ENCODE measurements around the gene SIGMAR1.

Gene SIGMAR1

GRCh38 chr9:34600908-34601307, 36.7 kb downstream of the SIGMAR1 start:
- DNase-seq: no peak

GRCh38 chr9:34599546-34599945, 38.0 kb downstream of the SIGMAR1 start:
- no peak for DNase-seq

GRCh38 chr9:34594177-34594576, 43.4 kb downstream of the SIGMAR1 start:
- no peak for DNase-seq

DNA sequence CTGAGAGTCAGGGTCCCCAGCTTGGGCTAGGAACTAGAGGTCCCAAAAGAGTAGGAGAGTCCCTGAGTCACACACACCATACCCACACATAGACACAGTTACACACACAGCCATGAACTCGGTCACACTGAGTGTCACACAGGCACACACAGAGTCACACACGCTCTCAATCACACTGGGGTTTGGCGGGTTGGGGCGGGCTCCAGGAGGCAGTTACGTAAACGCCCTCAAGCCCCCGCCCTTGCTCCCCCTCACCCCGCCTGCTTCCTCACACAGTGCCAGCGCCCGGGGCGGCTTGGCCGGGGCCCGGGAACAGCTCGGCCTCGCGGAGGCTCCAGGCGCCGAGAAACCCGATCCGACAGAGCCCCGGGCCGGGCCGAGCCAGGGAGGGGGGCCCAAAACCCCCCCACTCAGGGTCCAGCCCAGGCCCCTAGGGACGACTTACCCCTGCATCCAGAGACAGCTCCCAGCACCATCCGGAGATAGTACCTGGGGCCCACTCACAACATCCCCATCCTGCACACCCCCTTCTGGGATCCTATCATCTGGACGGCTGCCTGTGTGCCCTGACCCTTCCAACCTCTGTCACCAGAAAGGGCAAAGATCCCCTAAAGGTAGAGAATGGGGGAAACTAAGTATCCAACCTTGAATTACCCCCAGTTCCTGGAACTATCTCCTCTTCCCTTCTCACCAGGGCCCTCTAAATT, 44.5 kb downstream of the SIGMAR1 start:
- no peak for DNase-seq

GRCh38 chr9:34591917-34592866, 45.4 kb downstream of the SIGMAR1 start:
- DNase-seq: no peak

DNA sequence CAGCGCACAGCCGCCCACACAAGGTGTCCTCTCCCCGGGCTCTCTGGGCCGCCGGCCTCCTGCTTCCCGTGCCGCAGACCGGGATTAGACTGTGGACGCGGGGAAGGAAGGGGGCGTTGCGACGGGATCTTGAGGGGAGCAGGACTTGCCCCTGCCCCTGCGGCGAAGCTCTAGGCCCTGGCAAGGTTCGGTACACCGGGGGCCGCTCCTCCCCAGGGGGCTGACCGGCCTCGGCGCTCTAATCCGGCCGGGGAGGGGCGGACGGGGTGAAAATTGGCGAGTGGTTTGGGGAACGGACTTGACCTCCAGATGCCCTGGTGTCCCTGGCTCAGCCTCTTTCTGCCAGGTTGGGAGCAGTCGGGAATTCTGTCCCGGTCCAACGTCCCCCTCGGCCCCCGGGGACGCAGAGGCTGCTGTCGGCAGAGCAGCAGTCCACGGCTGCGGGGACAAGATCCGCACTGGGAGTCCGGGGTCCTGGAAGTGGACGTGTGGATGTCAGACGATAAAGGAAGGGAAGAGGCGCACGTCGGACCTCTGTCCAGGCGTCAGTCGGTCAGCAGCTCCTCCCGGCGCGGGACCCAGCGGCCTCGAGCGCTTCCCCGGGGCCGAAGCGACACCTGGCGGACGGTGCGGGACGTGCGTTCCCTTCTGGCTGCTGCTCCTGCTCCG, 46.2 kb downstream of the SIGMAR1 start:
- DNase-seq: peak; percentile 80

DNA sequence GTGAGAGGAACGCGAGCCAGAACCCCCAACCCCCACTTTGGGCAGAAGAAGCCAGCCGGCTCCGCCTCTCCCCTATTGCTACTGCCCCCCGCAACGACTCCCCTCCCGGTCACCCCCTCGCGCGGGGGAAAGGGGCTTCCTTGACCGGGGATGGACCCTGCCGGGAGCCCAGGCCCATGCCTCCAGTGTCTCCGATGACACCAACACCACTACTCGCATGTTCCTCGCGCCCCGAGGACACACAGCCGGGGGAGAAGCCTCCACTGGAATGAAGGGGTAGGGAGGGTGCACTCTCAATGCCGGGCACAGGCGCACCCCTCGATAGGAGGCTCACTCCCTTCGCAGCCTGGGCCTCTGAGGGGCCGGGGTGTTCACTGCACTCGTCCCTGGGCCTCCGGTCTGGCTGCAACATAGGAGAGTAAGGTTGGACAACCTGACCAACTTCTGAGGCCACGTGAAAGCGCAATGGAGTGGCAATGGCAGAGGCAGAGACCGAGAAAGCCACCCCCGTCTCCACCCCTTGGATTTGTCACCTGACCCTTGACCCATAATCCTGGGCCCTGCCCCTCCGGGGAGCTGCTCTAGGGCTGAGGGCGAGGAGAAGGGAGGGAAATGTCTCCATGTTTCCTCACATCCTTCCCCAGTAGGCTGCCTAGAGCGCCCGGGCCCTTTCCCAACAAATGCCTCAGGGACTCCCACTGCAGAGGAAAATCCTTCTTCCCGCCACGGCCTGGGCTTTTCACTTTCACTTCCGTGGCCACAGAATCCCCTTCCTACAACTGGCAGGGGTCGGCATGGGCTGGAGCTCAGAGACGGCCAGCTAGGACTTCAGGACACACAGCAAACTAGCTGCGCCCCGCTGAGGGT, 47.0 kb downstream of the SIGMAR1 start:
- DNase-seq: no peak

DNA sequence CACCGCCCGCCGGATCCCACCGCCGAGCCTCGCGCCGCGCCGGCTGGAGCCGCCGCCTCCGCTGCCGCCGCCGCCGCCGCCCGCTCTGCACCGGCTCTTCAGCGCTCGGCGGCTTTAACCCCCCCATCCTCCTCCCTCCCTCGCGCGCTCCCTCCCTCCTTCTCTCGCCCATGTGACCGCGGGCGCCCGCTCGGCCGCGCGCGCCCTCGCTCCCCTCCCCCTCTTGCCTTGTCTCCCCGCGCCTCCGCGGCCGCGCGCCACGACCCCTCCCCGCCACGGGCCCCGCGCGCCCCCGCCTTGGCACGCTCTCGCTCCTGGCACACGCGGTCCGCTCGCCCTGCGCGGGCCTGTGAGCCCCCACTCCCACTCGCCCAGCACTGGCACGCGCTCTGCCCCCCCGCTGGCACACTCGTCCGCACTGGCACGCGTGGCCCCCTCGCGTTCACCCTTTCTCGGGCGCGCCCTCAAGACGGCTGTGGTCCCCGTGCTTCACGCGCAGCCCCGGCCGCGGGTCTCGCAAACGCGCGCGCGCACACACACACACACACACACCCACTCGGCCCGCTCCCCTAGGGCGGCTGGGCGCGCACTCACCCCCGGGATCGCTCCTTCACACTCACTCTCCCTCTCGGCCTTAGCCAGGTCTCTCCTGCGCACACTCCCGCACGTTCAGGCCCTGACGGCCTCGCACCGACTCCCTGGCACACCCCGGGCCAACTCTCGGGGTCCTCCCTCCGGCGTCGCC, 47.8 kb downstream of the SIGMAR1 start, which contains the start of gene CNTFR:
Gene CNTFR (minus strand): TSS at position 89 of the 745 bp plus-strand sequence. CDS start 20,743 bp downstream, outside the sequence.
- no peak for DNase-seq

DNA sequence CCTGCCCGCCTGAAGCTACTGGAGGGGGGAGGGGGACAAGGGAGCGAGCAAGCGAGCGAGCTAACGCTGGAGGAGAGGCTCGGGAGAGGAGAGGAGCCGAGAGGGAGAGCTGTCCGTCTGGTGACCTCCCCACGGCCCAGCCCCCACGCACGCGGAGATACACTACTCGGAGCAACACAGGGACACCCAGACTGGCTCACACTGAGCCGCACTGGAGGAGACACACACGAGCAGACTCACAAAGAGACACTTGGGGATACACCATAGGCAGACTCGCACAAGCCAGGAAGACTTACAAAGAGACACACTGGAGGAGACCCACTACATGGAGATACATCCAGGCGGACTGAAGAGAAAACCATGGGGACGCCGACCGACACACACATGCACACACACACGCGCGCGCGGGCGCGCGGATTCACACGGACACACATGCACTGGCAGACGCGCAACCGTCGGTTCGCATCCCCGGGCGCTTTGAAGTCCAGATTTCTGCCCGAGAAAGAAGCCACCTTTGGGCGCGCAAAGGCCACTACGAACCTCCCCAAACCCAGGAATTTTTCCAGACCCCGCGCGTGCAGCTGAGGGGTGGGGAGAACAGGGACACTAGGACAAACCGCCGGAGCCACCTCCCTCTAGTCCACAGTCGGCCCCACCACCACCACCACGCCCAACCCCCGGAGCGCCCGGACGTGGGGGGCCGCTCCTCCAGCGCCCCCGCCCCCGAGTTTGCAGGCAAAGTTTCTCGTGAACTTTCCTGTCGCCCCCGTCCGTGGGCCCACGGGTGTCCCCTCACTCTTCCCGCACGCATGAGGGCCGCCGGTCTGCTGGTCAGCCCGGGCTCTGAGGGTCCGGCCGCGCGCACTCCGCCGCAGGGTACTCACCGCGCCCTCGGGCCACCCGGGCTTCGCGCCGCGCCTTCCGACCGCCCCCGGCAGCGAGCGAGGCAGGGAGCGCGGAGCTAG, 48.6 kb downstream of the SIGMAR1 start:
- DNase-seq: no peak

DNA sequence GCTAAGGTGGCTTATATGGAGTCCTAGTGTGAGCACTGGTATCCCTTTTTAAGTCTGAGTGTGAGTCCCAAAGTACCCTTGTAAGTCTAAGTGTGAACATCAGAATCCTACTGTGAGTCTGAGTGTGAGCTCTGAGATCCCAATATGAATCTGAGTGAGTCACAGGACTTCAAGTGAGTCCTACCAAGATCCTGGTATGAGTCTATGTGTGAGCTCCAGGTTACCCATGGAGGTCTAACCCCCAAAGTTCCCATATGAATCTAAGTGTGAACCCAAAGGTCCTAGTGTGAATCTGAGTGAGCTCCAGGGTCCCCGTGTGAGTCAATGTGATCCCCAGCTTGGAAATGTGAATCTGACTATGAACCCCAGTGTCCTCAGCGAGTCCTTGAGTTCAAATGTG, 50.3 kb downstream of the SIGMAR1 start:
- no peak for DNase-seq

- DNase-seq: no peak
These were observed 51.5 kb downstream of the SIGMAR1 start for GRCh38 chr9:34585946-34586669.

GRCh38 chr9:34584970-34585369, 52.6 kb downstream of the SIGMAR1 start:
- DNase-seq: no peak

Data from activated CD8-positive, alpha-beta memory T cell treated with anti-CD3 and anti-CD28 coated beads, Interleukin-2, amount 50 U/mL, for 4 hours (primary cell).